Measurements from ENCODE around the gene GDF10. TPM values are rescaled to one million over a fixed set of nuclear protein-coding genes. Genes with fewer than 3 reads are reported as not detected.

GDF10 gene
- total RNA-seq, 1 experiment from 2014 or later = 0.20 TPM

GRCh38 chr10:47357911-47358310, 57.9 kb downstream of the GDF10 start:
- Histone ChIP-seq H2AK5ac (ENCODE audit: insufficient read length, low read length) (no peak overlapping the region), H2BK15ac (ENCODE audit: low read depth, low read length) (no peak overlapping the region), H3K9ac (ENCODE audit: extremely low read depth, insufficient read length, low read length) (no peak overlapping the region), H3K27me3 (ENCODE audit: insufficient read depth, low read length) (no peaks in the 10 kb centered on the region), H3K56ac (ENCODE audit: insufficient read length, low read depth, low read length) (no peak overlapping the region), H3K18ac (ENCODE audit: insufficient read length, low read depth, low read length) (no peak overlapping the region), H2BK20ac (ENCODE audit: low read depth, low read length, poor library complexity, severe bottlenecking) (no peak overlapping the region), H2BK120ac (ENCODE audit: low read depth, low read length, poor library complexity, severe bottlenecking) (no peak overlapping the region), H3K27ac (ENCODE audit: insufficient read length, low read depth, low read length) (no peak overlapping the region), H4K5ac (ENCODE audit: insufficient read length, low read depth, low read length) (no peak overlapping the region), H3K79me1 (ENCODE audit: insufficient read depth, low read depth, low read length, poor library complexity, severe bottlenecking) (no peaks in the 10 kb centered on the region), H3K23me2 (ENCODE audit: insufficient read length, low read depth, low read length, poor library complexity, severe bottlenecking) (no peaks in the 10 kb centered on the region), H3K23ac (ENCODE audit: insufficient read length, low read depth, low read length) (no peak overlapping the region), H3K4ac (ENCODE audit: low read depth, low read length) (no peak overlapping the region), H3K79me2 (ENCODE audit: insufficient read depth, low read length) (no peaks in the 10 kb centered on the region), H4K20me1 (ENCODE audit: control insufficient read depth, insufficient read depth, insufficient read length) (no peaks in the 10 kb centered on the region), H2BK12ac (ENCODE audit: insufficient read length, low read depth, low read length) (no peak overlapping the region), H3K4me2 (ENCODE audit: insufficient read depth, insufficient read length, low read length) (no peak overlapping the region), H3T11ph (ENCODE audit: low read length) (no peak overlapping the region), H3K9me3 (ENCODE audit: control insufficient read depth, low read depth, low read length) (no peaks in the 10 kb centered on the region), H4K91ac (ENCODE audit: insufficient read length, low read depth, low read length) (no peak overlapping the region), H2BK5ac (ENCODE audit: insufficient read length, low read length) (no peak overlapping the region), H3K4me1 (ENCODE audit: insufficient read depth, low read length) (no peaks in the 10 kb centered on the region), H4K8ac (replicated peaks; ENCODE audit: insufficient read length, low read depth, low read length) (no peak overlapping the region), H2AFZ (ENCODE audit: low read length) (no peak overlapping the region), H3K14ac (ENCODE audit: insufficient read depth, low read length) (no peak overlapping the region)
- no CpG with 5 or more reads among the region's 3 CpGs for WGBS (ENCODE audit: extremely low coverage, insufficient read length, low lambda C conversion rate)
- no peaks in the 10 kb centered on the region; the same call in 1 of the 2 replicates for H3K27me3 Mint-ChIP-seq (ENCODE audit: low read depth)
- no peaks in the 10 kb centered on the region for H3K36me3 Mint-ChIP-seq (ENCODE audit: insufficient read depth in 1 of 3, low read depth in 3 of 3)
- TF ChIP-seq CTCF (conservative IDR thresholded peaks at IDR 0.05) = no peak
- no peaks in the 10 kb centered on the region for H3K9me3 Mint-ChIP-seq
- H3K4me1 Mint-ChIP-seq = peaks cover 5 to 10% of the 10 kb centered on the region in 2 experiments; a peak in 3 of 4 replicates
- no peak overlapping the region for H3K4me3 Mint-ChIP-seq
- H3K27ac Mint-ChIP-seq = no peak overlapping the region
- DNase-seq = no peak
